Right lobe of liver (tissue), 4 donors: ENCODE data around the gene ATRIP.

Experiments
- POLR2A ChIP-seq: fragments of 450-650 bp; IDR thresholded peaks from one replicate; pipeline ENCODE4 v1.6.1; 2017; ENCODE audit warnings: antibody characterized with exemption, mild to moderate bottlenecking
- TF ChIP-seq, protein P1 (sequence below), 4 donors: fragments of 200-600 bp in 3 of 4; fragments of 450-650 bp in 1 of 4; IDR thresholded peaks; one replicate each; pipeline versions ENCODE4 v1.5.1 to v1.8.0; 2016 to 2022; ENCODE audit warnings: antibody characterized with exemption in 4 of 4, mild to moderate bottlenecking in 2 of 4
- donor health status: DM: no; HTN: no; CAD: no.
- donor health status: DM: no; HTN: no; CAD: no.
- donor health status: DM: no; HTN: yes; CAD: no.

DNA sequence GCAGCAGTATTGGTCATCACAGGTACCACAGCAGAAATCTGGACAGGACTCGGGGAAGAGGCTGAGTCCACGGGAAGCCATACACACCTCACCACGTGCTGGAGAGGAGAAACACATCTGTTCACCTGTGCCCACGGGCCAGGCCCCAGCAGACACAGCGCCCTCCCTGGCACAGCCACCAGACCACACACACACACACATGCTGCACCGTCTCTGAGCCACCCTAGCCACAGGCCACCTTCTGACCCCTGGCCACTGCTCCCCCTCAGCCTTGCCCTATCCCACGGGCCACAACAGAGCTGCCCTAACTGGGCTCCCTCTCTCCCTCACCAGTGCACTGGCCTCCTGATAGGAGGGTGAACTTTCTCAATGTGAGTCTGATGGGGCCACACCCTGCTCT is 54.7 kb downstream of the ATRIP start:
- no peak for TF ChIP-seq POLR2A
- TF ChIP-seq, protein P1, sequence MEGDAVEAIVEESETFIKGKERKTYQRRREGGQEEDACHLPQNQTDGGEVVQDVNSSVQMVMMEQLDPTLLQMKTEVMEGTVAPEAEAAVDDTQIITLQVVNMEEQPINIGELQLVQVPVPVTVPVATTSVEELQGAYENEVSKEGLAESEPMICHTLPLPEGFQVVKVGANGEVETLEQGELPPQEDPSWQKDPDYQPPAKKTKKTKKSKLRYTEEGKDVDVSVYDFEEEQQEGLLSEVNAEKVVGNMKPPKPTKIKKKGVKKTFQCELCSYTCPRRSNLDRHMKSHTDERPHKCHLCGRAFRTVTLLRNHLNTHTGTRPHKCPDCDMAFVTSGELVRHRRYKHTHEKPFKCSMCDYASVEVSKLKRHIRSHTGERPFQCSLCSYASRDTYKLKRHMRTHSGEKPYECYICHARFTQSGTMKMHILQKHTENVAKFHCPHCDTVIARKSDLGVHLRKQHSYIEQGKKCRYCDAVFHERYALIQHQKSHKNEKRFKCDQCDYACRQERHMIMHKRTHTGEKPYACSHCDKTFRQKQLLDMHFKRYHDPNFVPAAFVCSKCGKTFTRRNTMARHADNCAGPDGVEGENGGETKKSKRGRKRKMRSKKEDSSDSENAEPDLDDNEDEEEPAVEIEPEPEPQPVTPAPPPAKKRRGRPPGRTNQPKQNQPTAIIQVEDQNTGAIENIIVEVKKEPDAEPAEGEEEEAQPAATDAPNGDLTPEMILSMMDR (IDR thresholded peaks at IDR 0.05): no peak
